GM10266 (cell line): Measurements from ENCODE around the gene CD24.

Experiments used
- DNase-seq: peaks from one replicate; pipeline ENCODE4 v3.0.0; 2012; ENCODE audit errors: extremely low spot score
- TF ChIP-seq, protein P1 (sequence below): IDR thresholded peaks from 2 replicates; pipeline ENCODE4 v1.5.1; 2012; ENCODE audit warnings: mild to moderate bottlenecking, low read depth; ENCODE audit not compliant: control insufficient read depth, insufficient read depth; ENCODE audit errors: missing control alignments

CD24 gene

DNA sequence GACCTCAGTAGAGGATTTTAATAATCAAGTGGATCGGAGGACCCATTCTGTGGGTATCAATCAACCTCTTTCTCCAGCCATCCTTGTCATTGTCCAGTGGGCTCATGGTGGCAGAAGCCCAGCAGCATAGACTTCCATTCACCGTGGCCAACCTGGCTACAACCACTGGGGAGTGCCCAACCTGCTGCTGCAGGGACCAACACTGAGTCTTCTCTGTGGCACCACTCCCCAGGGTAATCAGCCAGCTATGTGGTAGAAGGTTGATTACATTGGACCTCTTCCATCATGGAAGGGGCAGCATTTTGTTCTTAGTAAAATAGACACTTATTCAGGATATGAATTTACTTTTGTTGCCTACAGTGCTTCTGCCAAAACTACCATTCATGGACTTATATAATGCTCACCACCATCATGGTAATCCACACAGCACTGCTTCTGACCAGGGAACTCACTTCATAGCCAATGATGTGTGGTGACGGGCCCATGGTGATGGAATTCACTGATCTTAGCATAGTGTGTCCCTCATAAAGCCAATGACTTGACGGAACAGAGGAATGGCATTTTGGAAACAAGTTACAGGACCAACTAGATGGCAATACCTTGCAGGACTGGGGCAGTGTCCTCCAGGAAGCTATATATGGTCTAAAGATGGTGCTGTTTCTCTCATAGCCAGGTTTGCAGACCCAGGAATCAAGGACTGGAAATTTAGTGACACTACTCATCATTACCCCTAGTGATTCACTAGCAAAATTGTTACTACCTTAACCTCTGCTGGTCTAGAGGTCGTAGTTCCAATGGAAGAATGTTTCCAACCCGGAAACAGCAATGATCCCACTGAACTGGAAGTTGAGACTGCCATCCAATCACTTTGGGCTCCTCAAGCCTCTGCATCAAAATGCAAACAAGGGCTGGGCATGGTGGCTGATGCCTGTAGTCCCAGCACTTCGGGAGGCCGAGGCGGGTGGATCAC is 7.6 kb downstream of the CD24 start:
- TF ChIP-seq, protein P1, sequence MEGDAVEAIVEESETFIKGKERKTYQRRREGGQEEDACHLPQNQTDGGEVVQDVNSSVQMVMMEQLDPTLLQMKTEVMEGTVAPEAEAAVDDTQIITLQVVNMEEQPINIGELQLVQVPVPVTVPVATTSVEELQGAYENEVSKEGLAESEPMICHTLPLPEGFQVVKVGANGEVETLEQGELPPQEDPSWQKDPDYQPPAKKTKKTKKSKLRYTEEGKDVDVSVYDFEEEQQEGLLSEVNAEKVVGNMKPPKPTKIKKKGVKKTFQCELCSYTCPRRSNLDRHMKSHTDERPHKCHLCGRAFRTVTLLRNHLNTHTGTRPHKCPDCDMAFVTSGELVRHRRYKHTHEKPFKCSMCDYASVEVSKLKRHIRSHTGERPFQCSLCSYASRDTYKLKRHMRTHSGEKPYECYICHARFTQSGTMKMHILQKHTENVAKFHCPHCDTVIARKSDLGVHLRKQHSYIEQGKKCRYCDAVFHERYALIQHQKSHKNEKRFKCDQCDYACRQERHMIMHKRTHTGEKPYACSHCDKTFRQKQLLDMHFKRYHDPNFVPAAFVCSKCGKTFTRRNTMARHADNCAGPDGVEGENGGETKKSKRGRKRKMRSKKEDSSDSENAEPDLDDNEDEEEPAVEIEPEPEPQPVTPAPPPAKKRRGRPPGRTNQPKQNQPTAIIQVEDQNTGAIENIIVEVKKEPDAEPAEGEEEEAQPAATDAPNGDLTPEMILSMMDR: no peak
- DNase-seq: no peak

- DNase-seq: no peak
- TF ChIP-seq, protein P1: no peak
Measured at GRCh38 chr6:106966229-106966628, 8.3 kb downstream of the CD24 start.

GRCh38 chr6:106964954-106965353 is 9.6 kb downstream of the CD24 start:
- DNase-seq: no peak
- TF ChIP-seq, protein P1: no peak

DNA sequence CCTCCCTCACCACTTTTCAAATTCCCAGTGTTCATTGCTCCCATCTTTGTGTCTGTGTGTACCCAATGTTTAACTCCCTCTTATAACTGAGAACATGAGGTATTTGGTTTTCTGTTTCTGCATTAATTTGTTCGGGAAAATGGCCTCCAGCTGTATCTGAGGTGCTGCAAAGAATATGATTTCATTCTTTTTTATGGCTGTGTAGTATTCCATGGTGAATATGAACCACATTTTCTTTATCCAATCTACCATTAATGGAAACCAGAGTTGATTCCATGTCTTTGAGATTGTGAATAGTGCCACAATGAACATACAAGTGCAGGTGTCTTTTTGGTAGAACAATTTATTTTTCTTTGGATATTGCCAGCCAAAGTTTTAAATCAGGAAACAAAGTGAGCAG is 10.4 kb downstream of the CD24 start:
- DNase-seq: no peak
- TF ChIP-seq, protein P1: no peak

DNA sequence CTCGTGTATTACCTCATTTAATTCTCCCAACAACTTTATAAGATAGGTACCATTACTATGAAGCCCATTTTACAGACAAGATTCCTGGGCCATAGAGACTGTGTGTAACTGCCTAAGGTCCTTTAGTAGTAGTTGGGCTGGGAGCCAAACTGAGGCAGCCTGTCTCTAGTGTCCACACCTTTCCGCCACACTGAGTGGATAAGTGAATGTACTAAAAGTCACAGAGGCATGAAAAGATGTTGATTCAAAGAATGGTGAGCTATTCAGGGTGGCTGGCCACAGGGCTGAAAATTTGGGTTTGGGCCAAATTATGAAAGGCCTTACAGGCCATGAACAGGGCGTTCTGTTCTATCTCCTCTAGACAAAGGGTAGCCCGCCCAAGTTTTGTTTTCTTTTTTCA is 11.0 kb downstream of the CD24 start:
- no peak for DNase-seq
- TF ChIP-seq, protein P1: no peak

DNA sequence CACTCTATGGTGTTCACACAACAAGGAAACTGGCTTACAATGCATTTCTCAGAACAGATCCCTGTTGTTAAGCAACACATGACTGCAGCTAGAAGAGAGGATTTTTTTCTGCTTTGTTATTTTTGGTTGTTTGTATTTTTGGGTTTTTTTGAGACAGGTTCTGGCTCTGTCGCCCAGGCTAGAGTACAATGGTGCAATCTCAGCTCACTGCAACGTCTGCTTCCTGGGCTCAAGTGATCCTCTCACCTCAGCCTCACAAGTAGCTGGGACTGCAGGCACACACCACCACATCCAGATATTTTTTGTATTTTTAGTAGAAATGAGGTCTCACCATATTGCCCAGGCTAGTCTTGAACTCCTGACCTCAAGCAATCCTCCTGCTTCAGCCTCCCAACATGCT is 12.7 kb downstream of the CD24 start:
- no peak for DNase-seq
- TF ChIP-seq, protein P1: no peak

- TF ChIP-seq, protein P1: no peak
- no peak for DNase-seq
Measured at GRCh38 chr6:106961136-106961535, 13.4 kb downstream of the CD24 start.
